Umbilical cord (tissue), 2 donors: ENCODE measurements around the gene ROBO4. TPM values are rescaled to one million over a fixed set of nuclear protein-coding genes. Genes with fewer than 3 reads are reported as not detected.

Source experiments
- DNase-seq: peaks from one replicate; pipeline ENCODE4 v3.0.0-alpha.2; 2015; ENCODE audit warnings: low spot score
- total RNA-seq: library from RNA; depleted of rRNA; stranded (reverse); fragments of >200 nt; gene quantifications from one replicate; pipeline ENCODE4 v1.2.3, GENCODE V29; 2014; ENCODE audit warnings: low replicate concordance; ENCODE audit not compliant: insufficient read depth

ROBO4 gene
- total RNA-seq = 13.0 TPM

DNA sequence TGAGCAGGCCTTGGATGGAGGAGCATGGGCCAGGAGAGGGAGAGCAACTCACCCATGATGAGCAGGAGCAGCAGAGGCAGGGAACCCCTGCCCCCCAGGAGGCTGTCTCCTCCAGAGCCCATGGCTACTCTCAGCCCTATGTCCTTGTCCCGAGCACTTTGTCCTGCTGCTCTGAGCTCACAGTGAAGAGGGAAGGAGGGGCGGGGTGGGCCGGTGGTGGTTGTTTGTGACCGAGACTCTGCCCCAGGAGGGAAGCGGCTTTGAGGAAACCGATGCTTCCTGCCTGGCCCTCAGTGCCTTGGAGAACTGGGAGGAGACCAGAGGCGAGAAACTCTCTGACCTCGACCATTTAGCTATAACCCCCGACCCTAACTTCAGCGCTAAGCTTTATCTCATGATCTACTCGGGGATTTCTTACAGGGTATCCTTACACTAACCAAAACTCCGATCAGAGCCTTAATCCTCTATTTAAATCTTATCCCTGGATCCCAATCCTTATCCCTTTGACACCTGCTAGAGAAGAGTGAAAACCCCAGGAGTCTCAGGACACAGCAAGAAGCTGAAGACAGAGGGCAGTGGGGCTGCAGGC, at the start of gene ROBO4:
Gene ROBO4, minus strand, starts transcription at position 192 of the 589 bp plus-strand sequence. Its CDS starts 70 bp downstream, at position 122.
- DNase-seq = no peak

DNA sequence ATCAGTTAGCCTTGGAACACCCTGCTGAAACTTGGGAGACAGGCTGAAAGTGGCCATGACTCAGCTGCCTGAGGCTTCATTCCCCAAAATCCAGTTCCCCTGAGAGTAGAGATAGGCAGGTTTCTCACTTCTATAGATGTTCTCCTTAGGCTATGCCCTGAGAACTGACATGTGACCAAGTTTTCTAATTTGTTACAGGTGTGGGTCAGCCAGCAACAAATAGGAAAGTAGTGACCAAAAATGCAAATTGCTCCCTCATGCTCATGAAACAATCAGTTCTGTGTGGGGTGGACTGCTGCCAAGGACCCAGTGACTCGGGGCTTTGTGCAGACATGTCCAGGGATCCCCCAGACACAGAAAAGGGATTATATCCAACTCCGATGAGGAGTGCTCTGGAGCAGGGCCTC, 49.1 kb upstream of the ROBO4 start:
- no peak for DNase-seq

DNA sequence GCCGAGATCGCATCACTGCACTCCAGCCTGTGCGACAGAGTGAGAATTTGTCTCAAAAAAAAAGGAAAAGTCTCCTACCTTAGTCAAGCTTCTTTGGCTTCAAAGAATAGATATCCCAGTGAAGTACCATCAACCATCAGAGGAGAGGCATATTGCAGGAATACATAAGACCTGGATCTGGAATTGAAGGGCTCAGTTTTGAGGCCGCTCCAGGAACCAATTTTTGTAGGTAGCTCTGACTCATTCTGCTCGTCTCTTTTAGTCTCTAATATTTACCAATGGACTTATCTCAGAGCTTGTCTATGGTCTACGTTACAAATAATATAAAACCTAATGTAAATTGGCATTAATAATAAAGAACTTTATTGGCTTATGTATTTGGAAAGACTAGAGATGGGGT, 48.2 kb upstream of the ROBO4 start:
- no peak for DNase-seq

DNA sequence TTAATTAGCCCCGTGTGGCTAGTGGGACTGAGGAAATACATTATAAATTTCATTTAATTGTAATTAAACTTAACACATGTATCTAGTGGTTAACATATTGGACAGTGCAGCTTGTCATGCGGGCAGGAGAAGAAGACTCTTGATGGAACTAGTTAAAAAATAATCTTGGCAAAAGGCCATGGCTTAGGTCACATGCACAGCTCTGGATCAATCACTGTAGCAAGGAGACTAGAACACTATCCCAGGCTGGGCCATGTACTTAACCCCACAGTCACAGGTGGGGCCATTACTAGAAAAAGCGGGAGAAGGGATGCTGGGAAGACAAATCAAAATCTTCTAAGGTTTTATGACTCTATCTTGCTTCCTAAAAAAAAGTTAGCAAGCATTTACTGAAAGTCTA, 46.9 kb upstream of the ROBO4 start:
- no peak for DNase-seq

DNA sequence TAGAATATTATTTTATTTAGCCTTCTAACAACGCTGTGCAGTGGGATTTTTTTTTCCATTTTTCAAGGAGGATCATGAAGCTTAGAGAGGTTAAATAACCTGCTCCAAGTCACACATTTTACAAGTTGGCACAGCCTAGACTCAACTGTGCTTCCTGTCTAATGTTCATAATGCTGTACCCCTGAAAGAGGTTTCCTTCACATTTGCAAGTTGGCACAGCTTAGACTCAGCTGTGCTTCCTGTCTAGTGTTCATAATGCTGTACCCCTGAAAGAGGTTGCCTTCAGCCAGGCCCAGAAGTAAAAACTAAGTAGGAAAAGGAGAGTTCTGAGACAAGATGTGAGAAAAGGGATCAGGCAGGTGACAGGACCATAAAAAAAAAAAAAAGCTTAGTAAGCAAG, 46.1 kb upstream of the ROBO4 start:
- no peak for DNase-seq

DNA sequence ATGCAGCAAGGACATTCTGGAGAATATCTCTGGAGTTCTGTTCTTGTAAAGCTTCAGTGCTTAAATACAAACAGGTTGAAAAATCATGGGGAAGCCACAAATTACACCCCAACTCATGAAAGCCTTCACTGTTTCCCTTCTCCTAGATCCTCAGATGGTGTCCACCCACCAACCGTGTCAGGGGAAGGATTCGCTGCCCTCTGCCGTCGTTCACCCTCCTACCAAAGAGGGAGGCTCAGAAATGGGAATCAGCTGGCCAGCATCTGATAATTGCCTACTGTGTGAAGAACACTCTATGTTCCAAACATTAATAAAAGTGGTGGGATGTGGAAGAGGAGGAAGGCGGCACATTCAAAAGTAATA, 45.6 kb upstream of the ROBO4 start:
- DNase-seq = no peak

DNA sequence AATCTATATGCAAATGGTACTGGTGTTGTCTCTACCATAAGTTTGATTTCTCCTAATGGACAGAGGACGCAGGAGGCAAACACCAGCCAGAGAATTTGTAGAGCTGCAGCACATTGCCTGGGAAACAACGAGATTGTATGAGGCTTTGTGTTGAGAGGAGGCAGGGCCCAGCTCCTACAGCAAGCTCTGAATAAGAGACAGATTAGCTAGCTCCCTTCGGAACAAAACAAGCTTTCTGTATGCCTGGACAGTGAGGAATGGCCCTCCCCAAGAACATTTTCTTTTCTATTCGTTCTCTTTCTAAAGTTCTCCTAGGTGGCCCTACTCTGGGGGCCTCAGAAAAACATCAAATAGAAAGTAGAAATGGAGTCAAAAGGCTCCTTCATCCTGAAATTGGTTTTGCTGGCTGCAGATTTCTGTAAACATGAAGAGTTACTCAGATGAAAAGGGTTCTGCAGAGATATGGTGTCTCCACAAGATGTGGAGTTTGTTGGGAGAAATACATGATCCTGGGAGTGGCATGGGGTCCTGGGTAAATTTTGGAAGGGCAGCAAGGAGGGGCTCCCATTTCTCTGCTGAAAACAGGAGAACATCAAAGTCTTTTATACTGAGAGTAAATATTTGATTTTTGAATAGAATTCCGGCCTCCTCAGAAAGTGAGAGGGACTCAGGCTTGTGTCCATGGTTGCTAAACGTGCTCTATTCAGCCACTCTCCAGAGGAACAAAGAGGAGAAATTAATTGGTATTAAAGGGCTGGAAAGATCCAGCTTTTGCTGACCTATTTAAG, 45.0 kb upstream of the ROBO4 start:
- DNase-seq = no peak

DNA sequence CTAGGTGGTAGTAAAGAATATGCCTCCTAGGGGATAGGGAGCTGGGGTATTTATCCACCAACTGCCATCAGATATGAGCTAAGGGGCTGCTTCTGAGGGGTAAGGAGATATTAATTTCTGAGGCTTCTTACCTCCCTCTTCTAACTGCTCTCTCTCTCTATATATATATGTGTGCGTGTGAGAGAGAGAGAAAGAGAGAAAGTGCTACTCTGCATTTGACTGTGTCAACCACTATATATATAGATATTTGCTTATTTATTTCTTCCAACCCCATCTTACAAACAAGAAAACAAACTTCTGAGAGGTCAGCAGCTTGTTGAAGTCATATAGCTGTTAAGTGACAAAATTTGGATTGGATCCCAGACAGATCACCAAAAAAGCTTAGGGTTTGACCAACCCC, 44.0 kb upstream of the ROBO4 start:
- DNase-seq = no peak

DNA sequence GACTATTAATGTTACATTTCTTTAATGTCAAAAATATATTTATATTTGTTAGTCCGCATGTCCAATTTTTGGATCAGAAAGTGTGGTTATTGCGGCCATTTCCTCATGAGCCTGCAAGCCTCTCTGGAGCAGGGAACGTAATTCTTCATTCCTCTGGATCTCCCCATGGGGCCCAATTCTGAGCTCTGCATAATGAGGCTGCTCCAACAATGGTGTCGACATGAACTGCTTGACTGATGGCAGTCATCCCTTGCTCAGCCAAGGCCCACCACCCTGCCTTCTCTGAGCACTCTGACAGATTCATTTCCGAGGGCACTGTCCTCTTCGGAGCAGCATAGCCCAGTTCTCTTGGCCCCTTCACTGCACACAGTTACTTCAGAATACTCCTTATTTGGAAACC, 41.3 kb upstream of the ROBO4 start:
- no peak for DNase-seq

DNA sequence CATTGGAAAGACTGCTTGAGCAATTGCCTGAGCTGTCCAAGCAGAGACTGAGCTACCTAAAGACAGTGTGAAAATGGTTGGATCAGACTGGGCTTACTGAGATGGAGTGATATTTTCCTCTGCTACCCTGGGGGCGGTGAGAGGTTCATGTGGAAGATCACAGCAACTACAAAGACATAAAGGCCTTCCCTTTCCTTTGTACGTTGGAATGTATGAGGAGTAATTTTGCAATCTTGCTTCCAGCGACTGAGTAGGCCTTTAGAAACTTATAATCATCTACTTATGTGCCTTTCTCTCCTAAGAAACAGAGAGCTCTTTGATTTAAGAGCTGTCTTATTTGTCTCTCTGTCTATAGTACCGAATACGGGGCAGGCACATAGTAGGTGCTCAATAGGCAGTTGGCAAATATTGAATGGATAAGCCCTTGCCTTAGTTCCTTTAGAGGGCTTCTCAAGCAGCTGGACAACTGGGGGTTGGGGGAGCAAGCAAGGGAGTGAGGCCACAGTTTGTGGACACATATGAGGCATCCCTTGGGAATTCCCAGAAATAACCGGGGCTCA, 40.6 kb upstream of the ROBO4 start:
- DNase-seq = no peak

DNA sequence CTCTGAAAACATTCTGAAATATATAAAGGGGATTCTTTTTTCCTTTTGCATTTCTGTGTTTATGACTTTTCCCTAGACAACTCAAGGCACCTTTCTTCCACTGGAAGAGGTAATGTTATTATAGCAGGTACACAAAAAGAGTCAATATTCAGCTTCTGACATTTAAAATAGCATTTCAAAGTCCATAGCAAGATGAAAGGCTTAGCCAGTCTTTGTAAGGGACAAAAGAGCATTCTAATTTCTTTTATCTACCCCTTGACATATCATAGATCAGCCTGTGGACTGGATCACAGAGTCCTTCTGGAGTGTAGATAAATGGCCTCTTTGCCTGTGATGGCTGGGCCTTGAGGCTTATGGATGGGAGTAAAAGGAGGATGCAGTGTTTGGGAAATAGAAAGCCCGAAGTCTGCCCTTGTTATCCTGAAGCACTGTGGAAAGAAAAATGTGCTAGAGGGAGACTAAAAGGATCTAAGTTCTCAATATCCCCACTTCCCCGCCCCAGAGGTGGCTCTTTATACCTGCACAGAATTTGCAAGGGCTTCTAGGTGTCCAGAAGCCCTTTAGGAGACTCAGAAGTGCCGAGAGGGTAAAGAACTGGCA, 39.8 kb upstream of the ROBO4 start:
- DNase-seq = no peak

DNA sequence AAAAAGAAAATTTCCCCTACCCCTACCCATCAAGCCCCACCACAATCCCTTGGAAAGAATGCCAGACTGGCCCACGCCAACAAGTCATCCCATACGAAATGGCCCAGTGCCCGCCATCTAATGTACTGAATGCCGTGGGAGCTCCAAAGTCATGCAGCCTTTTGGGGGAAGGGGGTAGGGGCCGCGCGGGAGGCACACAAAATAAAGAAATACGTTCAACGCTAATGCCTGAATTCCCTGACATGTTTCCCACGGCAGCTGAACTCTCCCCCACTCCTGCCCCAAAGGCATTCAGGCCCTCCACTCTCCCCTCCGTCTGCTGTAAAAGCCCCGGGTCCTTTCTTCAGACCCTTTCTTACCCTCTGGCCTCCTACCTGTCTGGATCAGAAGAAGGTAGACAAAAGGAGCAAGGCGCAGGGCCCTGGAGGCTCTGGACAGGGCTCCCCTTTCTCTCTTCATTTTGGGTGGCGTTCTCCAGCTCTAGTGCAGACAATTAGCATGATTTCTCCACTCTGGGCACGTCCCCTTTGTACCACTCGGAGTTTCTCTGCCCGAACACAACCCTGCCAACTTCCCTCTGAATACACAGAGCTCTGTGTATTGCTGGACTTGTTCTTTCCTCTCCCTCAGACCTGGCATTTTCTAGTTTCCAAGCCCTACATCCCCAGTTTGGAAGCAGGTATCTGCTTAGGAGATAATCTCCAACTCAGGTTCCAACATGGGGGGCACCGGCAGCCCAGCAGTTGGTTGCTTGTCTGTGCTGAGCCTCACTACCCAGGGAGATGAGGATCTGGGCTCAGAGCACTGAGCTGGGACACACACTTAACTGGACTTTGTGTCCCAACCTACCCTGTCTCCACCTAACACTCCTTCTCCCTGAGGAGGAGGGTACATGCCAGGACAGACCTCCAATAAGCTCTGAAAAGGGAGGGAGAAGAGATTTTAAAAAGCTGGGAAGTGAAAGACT, 38.2 kb upstream of the ROBO4 start, which contains the start of gene HEPACAM:
Gene HEPACAM, minus strand, starts transcription at position 500 of the 967 bp plus-strand sequence. Its CDS starts 41 bp downstream, at position 459.
- DNase-seq = no peak

DNA sequence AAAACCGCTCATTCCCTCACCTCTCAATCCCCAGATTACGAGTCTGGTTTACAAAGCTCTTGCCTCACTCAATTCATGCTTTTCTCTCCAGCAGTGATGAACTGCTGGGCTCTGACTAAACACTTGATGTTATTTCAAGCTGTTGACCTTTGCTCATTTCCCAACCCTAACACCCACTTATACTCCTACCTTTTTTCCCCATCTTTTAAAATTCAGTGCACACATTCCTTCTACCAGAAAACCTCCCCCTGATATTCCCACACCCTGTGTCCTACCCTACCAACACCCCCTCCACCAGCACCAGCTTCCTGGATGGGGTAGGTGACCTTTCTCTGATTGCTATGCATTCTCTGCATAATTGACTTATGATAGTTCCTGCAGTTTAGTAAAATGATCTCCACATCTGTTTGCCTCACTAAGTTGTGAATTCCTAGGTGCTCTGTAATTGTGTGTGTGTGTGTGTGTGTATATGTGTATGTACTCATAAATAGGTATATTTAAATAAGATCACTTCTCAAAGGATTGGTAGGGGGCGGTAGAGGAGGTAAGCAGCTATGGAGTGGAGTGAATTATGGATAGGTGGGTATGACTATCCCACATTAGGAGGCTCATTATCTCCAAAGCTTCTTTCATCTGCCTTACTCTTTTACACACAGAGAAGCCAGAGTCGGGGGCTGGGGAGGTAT, 37.3 kb upstream of the ROBO4 start:
- DNase-seq = no peak

DNA sequence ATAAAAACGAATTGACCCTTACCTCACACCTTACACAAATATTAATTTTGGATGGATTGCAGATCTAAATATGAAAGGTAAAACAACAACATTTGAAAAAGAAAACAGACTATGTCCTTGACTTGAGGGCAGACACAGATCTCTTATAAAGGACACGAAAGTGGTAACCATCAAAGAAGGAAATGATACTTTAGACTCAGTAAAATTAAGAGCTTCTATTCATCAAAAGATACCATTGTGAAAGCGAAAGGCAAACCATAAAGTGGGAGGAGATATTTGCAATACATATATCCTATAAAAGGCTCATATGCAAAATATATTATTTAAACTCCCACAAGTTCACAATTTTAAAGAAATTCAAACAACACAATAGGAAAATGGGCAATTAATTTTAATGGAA, 33.1 kb upstream of the ROBO4 start:
- no peak for DNase-seq

DNA sequence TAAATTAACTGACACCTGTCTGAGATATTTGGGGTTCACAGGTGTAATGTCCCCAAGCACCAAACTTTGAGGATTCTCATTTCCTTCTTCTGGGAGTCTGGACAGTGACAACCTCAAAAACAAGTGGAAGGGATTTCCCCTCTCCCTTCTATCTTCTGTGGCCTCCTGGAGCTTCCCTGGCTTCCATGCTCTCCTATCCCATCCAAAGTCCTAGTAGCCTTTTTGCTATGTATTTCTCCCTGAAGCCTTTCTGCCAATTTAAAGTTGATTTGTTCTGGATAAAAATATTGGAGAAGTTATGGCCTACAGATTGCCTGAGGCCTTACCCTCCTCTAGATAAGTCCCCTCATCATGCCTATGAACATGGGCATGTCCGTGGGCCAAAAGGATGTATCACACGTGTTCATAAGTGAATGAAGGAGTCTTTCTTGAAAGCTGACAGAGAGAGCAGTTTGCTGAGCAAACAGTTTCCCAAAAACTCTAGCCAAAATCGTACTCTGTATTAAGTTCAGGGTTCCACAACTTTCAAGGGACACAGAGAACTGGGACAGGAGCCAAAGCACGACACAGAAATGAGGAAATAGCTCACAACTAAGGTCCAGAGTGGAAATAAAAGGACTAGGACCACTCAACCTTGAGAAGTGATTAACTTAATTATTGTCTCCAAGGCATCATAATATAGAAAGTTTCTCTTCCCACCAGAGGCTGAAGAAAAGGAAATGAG, 31.4 kb upstream of the ROBO4 start:
- no peak for DNase-seq

DNA sequence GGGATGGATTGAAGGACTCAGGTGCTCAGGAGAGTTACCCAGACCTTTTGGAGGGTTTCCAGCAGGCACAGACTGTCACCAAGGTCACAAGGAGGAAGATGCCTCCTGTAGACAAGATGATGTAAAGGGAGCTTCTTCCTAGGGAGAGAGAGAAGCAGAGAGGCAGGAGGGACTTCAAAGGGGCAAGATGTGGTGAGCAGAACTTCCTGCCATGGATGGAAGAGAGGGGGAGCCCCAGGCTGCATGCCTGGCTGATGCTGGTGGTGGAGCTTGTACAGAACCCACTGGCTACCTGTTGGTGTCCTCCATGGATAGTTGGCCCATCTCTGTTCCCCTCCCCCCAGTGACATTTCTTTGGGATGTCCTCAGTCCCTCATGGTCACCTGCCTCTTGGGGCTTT, 25.6 kb upstream of the ROBO4 start:
- no peak for DNase-seq

DNA sequence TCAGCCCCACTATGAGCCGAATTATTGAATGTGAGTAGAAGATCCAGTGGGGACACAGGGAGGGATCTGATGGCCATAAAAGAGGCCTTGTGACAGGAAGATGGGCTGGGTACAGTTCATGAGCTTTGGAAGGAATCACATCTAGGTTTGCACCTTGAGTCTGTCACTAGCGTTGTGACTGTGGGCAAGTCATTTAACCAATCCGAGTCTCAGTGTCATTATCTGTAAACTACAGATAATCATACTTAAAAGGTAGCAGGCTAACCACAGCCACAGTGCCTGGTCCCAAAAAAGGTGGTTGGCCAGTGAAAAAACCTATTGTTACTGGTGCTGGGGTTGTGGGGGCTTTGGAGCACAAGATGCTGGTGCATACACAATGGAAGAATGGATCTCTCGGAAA, 25.2 kb upstream of the ROBO4 start:
- DNase-seq = no peak

DNA sequence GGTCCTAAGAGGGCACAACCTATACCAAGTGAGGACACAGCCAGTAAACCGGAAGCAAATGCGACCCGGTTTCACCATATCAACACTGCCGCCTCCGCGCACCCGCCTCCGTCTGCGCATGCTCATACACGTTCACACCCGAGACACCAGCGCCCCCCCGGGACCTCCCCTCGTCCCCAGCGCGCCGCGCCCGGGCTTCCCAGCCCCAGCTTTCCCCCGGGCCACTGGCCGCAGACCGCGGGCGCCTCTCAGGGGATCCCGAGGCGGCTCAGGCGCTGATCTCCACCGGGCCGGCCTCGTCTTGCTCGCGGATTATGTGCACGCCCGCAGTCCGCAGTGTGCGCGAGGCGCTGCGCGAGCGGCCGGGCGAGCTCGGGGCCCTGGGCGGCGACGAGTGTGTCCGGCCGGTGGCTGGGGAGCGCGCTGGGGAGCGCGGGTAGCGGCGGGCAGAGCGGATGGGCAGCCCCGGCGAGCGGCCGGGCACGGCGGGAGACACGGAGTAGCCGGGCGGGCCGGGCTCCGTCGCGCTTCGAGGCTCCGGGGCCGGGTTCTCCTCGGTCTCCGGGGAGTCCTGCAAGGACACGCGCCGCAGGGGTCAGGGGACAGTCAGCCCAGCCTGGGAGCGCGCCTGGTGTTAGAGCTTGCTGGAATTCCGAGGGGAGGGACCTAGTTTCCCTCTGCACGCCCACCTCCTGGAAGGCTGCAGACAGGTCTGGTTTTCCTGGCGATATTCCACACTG, 23.4 kb upstream of the ROBO4 start:
- peak; percentile 77 for DNase-seq

DNA sequence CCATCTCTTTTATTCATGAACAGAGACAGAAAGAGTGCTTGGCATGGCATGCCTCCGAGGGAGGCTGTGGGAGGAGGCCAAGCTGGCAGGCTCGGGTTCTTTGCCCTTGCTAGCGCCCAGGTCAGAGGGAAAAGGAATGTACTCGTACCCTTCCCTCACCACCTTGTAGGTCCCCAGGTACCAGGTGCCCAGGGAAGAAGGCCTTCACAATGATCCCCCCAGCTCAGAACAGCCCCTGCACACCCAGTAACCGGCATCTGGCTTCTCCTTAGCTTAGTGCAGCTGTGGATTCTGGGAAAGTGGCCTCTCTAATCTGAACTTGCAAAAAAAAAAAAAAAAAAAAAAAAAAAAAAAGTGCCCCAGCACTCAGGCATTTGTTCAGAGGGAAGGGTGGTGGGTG, 22.7 kb upstream of the ROBO4 start:
- no peak for DNase-seq
